Right hindlimb (tissue), 1 donor: Measurements from ENCODE around the gene PBX3.
A peak's percentile ranks its signal among the peaks of the same experiment; 100 is the strongest.

Experiments
- DNase-seq: peaks from one replicate; pipeline ENCODE4 v3.0.0-alpha.2; 2018

Gene PBX3

GRCh38 chr9:125911861-125912644, 164.9 kb downstream of the PBX3 start:
- no peak for DNase-seq

- DNase-seq: no peak
Observed at GRCh38 chr9:125912667-125913066, 165.5 kb downstream of the PBX3 start.

GRCh38 chr9:125913551-125913950, 166.4 kb downstream of the PBX3 start:
- no peak for DNase-seq

DNA sequence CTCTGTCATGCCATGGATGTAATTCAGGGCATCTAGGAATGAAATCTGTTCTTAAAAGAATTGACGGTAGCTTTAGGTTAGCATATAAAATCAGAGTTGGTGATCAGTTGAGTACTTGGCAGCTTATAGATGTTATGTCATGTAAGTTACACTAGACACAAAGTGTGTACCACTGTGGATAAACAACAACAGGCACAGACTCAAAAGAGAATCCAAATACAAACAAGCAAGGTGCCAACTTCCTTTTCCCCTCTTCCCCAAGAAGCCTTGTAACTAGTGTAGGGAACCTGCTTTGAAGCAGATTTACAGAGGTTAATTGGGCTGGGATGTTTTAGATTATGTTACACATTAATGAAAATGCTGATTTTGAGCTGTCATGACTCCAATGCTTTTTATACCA, 167.2 kb downstream of the PBX3 start:
- DNase-seq: no peak

DNA sequence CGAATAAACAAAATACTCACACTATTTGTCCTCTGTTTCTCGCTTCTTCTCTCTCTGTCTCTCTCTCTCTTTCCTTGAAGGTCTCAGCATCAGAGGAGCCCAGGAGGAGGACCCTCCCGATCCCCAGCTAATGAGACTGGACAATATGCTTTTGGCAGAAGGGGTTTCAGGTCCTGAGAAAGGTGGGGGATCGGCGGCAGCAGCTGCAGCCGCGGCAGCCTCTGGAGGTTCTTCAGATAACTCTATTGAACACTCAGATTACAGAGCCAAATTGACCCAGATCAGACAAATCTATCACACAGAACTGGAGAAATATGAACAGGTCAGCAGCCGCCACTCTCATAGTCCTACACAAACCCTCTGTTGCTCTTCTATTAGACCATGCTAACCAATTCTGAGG, 168.4 kb downstream of the PBX3 start:
- no peak for DNase-seq

- no peak for DNase-seq
Observed at GRCh38 chr9:125919565-125919964, 172.4 kb downstream of the PBX3 start.

GRCh38 chr9:125920402-125920801, 173.2 kb downstream of the PBX3 start:
- DNase-seq: no peak

- no peak for DNase-seq
Observed at GRCh38 chr9:125922854-125923253, 175.7 kb downstream of the PBX3 start.

- no peak for DNase-seq
Observed at GRCh38 chr9:125924351-125924750, 177.2 kb downstream of the PBX3 start.

- no peak for DNase-seq
Observed at GRCh38 chr9:125926936-125927335, 179.8 kb downstream of the PBX3 start.

GRCh38 chr9:125929846-125930245, 182.7 kb downstream of the PBX3 start:
- no peak for DNase-seq

- DNase-seq: no peak
Observed at GRCh38 chr9:125931211-125931610, 184.0 kb downstream of the PBX3 start.

DNA sequence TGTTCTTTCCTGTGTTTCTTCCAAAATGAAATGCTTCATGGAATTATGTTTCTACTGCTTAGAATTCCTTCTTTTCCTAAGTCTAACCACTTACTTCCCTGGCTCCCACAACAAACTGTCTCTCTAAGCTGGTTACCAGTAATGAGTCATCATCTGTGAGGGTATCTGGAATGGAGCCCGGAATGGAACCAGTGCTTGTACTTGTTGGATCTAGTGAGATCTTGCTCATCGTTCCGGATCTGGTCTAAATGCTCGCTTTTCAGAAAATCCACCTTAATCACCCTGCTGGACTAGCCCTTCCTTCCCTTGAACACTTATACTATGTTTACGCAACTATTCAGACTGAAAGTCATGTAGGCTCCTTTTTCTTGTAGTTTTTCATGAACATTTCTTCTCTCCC, 184.8 kb downstream of the PBX3 start:
- peak; percentile 31 for DNase-seq

- DNase-seq: no peak
Observed at GRCh38 chr9:125932746-125933455, 185.7 kb downstream of the PBX3 start.

DNA sequence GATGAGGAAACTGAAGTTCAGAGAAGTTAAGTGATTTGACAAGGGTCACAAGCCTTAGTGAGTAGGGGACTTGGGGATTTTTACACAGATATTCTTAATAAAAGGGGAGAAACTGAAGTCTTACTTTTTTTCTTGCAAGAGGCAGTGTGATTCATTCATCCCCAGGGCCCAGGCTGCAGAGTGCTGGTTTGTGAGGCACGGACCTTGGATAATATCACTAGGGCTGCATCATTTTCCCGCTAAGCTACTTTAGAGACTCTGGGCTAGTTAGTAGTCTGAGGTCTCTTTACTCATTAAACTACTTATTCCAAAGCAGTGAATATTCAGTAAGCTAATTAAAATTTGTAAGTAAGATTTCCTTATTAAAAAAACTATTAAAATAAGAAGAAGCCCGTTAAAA, 195.0 kb downstream of the PBX3 start:
- DNase-seq: no peak

DNA sequence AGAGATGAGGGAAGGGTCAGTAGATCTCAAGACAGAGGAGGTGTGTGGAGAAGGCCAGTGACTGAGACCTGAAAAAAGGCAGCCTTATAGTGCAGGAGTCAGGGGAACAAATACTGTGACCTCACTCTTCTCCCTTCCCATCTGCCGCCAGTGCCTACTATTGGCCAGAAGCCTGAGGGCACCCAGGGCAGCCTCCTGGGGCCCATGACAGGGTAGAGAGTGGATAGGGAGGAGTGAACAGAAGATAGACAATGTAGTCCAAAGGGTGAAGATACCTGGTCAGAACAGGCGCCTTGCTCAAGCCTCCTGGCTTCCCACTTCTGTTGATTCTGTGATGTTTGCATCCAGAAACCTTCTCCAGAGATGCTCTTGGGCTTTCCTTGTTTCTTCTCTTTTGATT, 196.7 kb downstream of the PBX3 start:
- no peak for DNase-seq

DNA sequence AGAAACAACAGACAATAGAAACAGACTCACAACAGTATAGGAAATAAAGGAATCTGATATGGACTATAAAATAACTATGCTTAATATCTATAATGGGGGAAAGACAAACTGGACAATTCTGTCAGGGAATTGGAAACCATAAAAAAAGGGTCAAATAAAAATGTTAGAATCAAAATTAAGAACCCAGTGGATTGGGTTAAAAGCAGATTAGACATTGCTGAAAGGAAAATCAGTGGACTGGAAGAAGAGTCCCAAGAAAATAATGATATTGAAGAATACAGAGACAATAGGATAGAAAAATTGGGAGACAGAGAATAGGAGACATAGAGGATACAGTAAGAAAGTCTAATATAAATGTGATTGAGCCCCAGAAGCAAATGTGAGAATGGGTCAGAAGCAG, 199.2 kb downstream of the PBX3 start:
- DNase-seq: no peak

- DNase-seq: no peak
Observed at GRCh38 chr9:125948887-125949596, 201.9 kb downstream of the PBX3 start.

DNA sequence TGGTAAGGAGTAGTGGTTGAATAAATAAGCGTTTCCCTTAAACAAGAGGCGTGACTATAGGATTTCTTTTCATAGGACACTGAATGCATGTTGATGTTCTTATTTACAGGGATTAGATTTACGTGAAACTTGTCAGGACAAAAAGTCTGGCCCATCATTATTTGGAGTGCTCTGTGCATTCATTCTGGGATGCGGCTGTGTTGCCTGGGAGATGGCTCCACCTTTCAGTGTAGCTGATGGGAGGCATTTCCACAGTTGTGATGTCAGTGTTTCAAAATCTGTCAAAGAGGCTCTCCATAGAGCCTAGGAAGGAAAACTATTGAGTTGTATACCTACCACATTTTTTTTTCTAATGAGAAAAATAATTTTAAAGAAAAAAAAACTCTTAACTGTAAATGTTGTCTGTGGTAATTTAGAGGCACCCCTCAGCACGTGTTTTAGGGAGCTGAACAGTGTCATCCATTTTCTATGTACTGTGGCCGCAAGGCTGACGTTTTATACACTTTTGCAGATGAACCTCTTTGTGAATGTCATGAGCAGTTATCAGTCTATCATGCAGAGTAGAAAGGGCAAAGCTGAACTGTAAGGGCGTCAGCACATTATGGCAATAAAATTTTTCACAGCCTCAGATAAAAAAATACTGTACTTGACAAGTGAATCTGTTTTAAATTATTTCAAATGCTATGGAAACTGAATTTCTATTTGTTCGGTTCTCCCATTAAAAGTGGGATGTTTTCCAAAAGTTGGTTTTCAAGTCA, 202.7 kb downstream of the PBX3 start:
- no peak for DNase-seq

GRCh38 chr9:125950880-125951471, 203.8 kb downstream of the PBX3 start:
- DNase-seq: no peak

DNA sequence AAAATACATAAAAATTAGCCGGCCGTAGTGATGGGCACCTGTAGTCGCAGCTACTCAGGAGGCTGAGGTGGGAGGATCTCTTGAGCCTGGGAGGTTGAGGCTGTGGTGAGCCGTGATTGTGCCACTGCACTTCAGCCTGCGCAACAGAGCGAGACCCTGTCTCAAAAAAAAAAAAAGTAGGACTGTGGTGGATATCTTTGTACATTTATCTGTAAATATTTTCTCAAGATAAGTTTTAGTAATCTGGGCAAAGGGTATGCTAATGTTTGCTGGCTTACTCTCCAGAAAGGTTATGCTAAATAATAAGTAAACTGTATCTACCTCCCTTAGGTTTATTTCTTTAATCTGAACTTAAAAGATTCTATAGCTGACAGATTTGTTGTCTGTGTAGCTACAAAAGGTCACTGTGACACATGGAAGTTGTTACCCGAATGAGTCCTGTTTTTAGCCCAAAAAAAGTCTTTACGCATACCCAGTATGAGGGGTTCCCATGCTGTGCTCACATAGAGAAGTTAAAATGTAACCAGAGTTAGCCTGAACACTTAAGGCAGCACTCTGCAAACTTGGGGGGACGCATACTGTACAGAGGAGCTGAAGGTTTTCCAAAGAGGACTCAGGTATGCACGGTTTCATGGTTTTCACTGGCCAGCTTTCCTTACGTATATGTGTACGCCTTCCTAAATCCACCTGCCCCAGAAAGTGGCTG, 206.3 kb downstream of the PBX3 start:
- DNase-seq: no peak

DNA sequence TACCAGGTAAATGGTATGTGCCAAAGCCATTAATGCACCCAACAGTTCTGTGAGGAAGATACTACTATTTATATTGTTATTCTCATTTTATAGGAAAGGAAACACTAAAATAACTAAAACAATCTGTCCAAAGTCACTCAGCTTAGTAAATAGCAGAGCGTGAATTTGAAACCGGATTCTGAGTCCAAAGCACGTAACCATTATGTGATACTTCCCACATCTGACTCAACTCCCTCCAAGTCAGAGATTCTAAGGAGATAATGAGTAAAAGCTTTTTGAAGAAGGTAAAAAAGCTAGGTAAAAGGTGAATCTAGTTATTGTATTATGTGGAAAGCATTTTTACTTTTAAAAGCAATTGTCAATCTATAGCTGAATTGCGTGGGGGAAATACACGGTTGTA, 208.9 kb downstream of the PBX3 start:
- DNase-seq: no peak
